ENCODE data around the gene CCNI2.

Gene CCNI2

GRCh38 chr5:132729896-132730295, 17.3 kb upstream of the CCNI2 start:
- no peak for TF ChIP-seq YY1 (IDR thresholded peaks at IDR 0.05; ENCODE audit: low read depth)
- TF ChIP-seq CEBPB (IDR thresholded peaks at IDR 0.05) = no peak
- no peak for TF ChIP-seq TAF1 (IDR thresholded peaks at IDR 0.05; ENCODE audit: low read depth)
- no peak for TF ChIP-seq EGR1 (IDR thresholded peaks at IDR 0.05)
- TF ChIP-seq EP300 (IDR thresholded peaks at IDR 0.05; ENCODE audit: borderline replicate concordance) = no peak
- no peak for TF ChIP-seq RAD21 (IDR thresholded peaks at IDR 0.05; ENCODE audit: low read depth)
- TF ChIP-seq ZBTB7A (IDR thresholded peaks at IDR 0.05; ENCODE audit: low read depth) = no peak
- no peak for TF ChIP-seq CREB1 (IDR thresholded peaks at IDR 0.05; ENCODE audit: low read depth)
- TF ChIP-seq TCF12 (IDR thresholded peaks at IDR 0.05; ENCODE audit: low read depth) = no peak
- TF ChIP-seq FOXM1 (IDR thresholded peaks at IDR 0.05; ENCODE audit: borderline replicate concordance, low read depth) = no peak

GRCh38 chr5:132733499-132734148, 13.6 kb upstream of the CCNI2 start:
- TF ChIP-seq CEBPB (IDR thresholded peaks at IDR 0.05) (no peak), NFIC (IDR thresholded peaks at IDR 0.05) (no peak), RAD21 (IDR thresholded peaks at IDR 0.05; ENCODE audit: low read depth) (no peak), FOXM1 (IDR thresholded peaks at IDR 0.05; ENCODE audit: borderline replicate concordance, low read depth) (no peak), MAX (IDR thresholded peaks at IDR 0.05) (no peak), EP300 (IDR thresholded peaks at IDR 0.05; ENCODE audit: borderline replicate concordance) (no peak), REST (IDR thresholded peaks at IDR 0.05; ENCODE audit: low read depth) (no peak), ZBTB7A (IDR thresholded peaks at IDR 0.05; ENCODE audit: low read depth) (no peak), USF1 (IDR thresholded peaks at IDR 0.05) (no peak), TAF1 (IDR thresholded peaks at IDR 0.05; ENCODE audit: low read depth) (no peak), CREB1 (IDR thresholded peaks at IDR 0.05; ENCODE audit: low read depth) (no peak), YY1 (IDR thresholded peaks at IDR 0.05; ENCODE audit: low read depth) (no peak), EGR1 (IDR thresholded peaks at IDR 0.05) (no peak), TCF12 (IDR thresholded peaks at IDR 0.05; ENCODE audit: low read depth) (no peak), TEAD4 (IDR thresholded peaks at IDR 0.05) (no peak)

- no peak for TF ChIP-seq TAF1 (IDR thresholded peaks at IDR 0.05; ENCODE audit: low read depth)
- TF ChIP-seq YY1 (IDR thresholded peaks at IDR 0.05; ENCODE audit: low read depth) = no peak
- no peak for TF ChIP-seq EGR1 (IDR thresholded peaks at IDR 0.05)
- no peak for TF ChIP-seq REST (IDR thresholded peaks at IDR 0.05; ENCODE audit: low read depth)
- no peak for TF ChIP-seq TEAD4 (IDR thresholded peaks at IDR 0.05)
- no peak for TF ChIP-seq RAD21 (IDR thresholded peaks at IDR 0.05; ENCODE audit: low read depth)
- TF ChIP-seq TCF12 (IDR thresholded peaks at IDR 0.05; ENCODE audit: low read depth) = no peak
Observed at GRCh38 chr5:132734687-132735086, 12.5 kb upstream of the CCNI2 start.

GRCh38 chr5:132736853-132737833, 10.1 kb upstream of the CCNI2 start, which contains the start of gene KIF3A:
Gene KIF3A (minus strand): TSS chr5:132737546. CDS start chr5:132737419, 127 bp downstream.
- TF ChIP-seq ZBTB7A (IDR thresholded peaks at IDR 0.05; ENCODE audit: low read depth) (peak; percentile 80), EGR1 (IDR thresholded peaks at IDR 0.05) (0 out of 2 replicates have a peak, but pooled peaks have one; percentile 9), USF1 (IDR thresholded peaks at IDR 0.05) (no peak), YY1 (IDR thresholded peaks at IDR 0.05; ENCODE audit: low read depth) (no peak; the same call in 1 of the 2 replicates), MAX (IDR thresholded peaks at IDR 0.05) (peak; percentile 39), TAF1 (IDR thresholded peaks at IDR 0.05; ENCODE audit: low read depth) (peak; percentile 65), CEBPB (IDR thresholded peaks at IDR 0.05) (no peak)

- TF ChIP-seq CEBPB (IDR thresholded peaks at IDR 0.05) (no peak), YY1 (IDR thresholded peaks at IDR 0.05; ENCODE audit: low read depth) (no peak), ZBTB7A (IDR thresholded peaks at IDR 0.05; ENCODE audit: low read depth) (no peak), TEAD4 (IDR thresholded peaks at IDR 0.05) (no peak), FOXM1 (IDR thresholded peaks at IDR 0.05; ENCODE audit: borderline replicate concordance, low read depth) (no peak), CREB1 (IDR thresholded peaks at IDR 0.05; ENCODE audit: low read depth) (no peak), EGR1 (IDR thresholded peaks at IDR 0.05) (no peak), REST (IDR thresholded peaks at IDR 0.05; ENCODE audit: low read depth) (no peak), TAF1 (IDR thresholded peaks at IDR 0.05; ENCODE audit: low read depth) (no peak), MAX (IDR thresholded peaks at IDR 0.05) (no peak), EP300 (IDR thresholded peaks at IDR 0.05; ENCODE audit: borderline replicate concordance) (no peak), NFIC (IDR thresholded peaks at IDR 0.05) (no peak), USF1 (IDR thresholded peaks at IDR 0.05) (no peak), RAD21 (IDR thresholded peaks at IDR 0.05; ENCODE audit: low read depth) (no peak), TCF12 (IDR thresholded peaks at IDR 0.05; ENCODE audit: low read depth) (no peak)
Observed at GRCh38 chr5:132737982-132738681, 9.1 kb upstream of the CCNI2 start.

Data from Ishikawa (cell line).